HT-29 (cell line): ENCODE measurements around the gene CES3. TPM values are rescaled to one million over a fixed set of nuclear protein-coding genes. Genes with fewer than 3 reads are reported as not detected.

Source experiments
- DNase-seq: peaks from one replicate; pipeline ENCODE4 v3.0.0-alpha.2; 2015; ENCODE audit warnings: low spot score
- total RNA-seq: library from RNA; depleted of rRNA; stranded (reverse); fragments of >200 nt; shearing (Covaris generic); gene quantifications from 2 replicates; pipeline ENCODE4 v1.2.3, GENCODE V29; 2014; rRNA removed

The CES3 gene, protein sequence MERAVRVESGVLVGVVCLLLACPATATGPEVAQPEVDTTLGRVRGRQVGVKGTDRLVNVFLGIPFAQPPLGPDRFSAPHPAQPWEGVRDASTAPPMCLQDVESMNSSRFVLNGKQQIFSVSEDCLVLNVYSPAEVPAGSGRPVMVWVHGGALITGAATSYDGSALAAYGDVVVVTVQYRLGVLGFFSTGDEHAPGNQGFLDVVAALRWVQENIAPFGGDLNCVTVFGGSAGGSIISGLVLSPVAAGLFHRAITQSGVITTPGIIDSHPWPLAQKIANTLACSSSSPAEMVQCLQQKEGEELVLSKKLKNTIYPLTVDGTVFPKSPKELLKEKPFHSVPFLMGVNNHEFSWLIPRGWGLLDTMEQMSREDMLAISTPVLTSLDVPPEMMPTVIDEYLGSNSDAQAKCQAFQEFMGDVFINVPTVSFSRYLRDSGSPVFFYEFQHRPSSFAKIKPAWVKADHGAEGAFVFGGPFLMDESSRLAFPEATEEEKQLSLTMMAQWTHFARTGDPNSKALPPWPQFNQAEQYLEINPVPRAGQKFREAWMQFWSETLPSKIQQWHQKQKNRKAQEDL
- total RNA-seq: 1.3 and 3.4 TPM in 2 replicates

DNA sequence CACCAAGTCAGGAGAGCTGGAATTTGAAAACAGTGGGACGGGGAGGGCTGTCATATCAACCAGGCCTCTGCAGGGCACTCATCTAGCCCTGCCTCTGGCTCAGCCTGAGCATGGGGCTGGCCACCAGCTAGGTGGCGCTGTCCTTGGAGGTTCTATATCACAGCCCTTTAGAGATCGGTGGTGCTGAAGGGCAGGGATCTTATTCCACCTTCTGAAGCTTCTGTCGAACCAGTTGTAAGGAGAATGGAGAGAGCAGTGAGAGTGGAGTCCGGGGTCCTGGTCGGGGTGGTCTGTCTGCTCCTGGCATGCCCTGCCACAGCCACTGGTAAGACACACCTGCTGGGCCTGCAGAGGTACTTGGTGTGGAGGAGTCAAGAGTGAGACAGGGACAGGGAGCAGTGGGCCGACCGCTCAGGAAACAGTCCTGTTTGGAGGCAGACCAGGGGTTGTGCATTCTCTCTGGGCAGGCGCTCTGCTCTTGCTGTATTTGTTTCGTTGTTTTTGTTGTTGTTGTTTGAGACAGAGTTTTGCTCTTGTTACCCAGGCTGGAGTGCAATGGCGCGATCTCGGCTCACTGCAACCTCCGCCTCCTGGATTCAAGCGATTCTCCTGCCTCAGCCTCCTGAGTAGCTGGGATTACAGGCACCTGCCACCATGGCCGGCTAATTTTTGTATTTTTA, at the start of gene CES3:
Gene CES3, plus strand, starts transcription at position 202 of the 680 bp plus-strand sequence. Its CDS starts 42 bp downstream, at position 244.
- DNase-seq: peak; percentile 91

DNA sequence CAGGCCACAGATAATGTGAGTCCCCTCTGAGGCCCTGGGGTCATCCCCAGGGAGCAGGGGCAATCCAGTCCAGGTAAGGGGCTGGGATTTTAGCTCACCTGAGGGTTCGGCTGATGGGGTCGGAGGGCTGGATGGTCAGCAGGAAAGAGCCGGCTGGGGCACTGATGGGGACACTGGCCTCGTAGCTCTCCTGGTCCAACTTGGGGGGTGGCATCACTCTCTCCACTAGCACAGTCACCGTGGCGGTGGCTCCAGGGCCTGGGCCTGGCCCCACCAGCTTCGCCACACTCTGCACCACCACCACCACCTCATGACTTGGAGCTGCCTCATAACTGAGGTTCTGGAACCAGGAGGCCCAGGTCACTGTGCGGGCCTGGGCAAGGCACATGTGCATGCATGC, 49.3 kb upstream of the CES3 start:
- no peak for DNase-seq

DNA sequence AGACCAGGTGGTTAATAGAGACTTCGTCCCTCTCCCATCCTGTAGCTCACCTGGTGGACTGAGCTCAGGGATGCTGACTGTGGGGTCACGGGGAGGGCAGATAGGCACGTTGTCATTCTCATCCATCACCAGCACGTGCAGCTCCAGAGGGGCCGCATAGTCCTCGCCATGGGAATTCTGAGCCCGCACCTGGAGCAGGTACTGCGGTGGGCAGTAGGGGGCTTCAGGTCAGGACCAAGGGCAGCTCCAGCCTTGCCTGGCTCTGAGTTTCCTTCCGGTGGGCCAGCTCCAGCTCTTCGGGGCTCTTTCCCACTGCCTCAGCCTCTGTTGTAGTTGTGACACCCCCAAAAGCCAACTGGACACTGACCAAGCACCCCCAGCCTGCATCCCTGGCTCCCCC, 48.0 kb upstream of the CES3 start:
- no peak for DNase-seq

DNA sequence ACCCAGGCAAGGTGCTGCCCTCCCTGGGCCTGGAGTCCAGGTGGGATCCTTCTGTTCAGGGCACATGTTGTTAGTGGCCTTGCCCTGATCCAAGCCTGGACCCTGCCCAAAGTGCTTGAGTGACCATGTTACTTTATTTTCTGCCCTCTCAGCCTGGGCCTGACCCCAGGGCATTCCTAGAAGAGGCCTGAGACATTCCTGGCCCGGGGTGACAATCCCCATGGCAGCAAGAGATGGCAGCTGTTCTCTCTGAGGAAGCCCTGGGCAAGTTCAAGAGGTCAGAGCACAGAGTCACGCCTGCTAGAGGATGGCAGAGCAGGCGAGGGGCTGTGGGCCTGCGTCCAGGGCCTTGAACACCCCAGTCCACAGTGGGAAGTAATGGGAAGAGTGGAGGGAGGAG, 47.4 kb upstream of the CES3 start:
- no peak for DNase-seq

DNA sequence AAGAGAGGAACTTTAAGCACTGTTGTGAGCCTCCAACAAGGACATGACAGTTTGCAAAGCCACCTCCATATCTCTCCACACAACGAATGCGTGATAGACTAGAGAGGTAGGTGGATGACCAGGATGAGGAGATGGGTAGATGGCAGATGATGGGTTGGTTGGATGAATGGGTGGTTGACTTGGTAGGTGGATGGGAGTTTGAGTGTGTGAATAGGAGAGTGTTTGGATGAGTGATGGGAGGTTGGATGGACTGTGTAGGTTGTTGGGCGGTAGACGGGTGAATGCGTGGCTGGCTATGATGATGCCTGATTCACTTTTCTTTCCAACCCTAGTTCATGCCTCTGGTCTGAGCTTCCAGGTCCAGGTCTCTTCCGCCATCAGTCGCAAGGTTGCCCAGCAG, 46.5 kb upstream of the CES3 start:
- DNase-seq: no peak

DNA sequence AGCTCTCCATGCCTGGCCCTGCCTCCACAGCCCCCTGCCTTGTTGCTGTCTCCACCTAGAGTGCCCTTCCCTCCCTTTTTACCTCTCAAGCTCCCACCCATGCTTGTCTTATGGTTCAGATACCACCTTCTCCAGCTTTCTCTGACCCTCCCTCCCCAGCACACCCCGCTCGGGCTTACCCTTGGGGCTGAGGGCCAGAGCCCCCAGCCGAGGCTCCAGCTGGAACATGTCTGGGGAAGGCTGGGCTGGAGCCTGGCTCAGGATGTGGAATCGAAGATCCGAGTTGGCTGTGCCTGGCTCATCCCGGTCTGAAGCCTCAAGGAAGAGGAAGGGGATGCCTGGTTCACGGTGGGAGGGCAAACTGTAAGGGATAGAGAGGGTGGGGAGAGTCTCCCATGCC, 46.0 kb upstream of the CES3 start:
- DNase-seq: no peak

DNA sequence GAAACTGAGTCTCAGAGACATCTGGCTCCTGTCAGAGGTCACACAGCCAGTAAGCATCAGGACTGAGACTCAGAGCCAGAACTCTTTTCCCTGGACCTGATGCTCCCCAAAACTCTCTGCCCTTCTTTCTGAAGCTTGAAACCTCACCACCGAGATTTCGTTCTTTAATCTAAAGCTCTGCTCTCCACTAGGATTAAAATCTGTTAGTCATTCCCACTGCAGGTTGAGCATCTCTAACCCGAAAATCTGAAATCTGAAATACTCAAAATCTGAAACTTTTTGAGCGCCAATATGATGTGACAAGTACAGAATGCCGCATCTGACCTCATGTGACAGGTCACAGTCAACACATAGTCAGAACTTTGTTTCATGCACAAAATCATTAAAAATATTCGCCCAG, 44.5 kb upstream of the CES3 start:
- no peak for DNase-seq

DNA sequence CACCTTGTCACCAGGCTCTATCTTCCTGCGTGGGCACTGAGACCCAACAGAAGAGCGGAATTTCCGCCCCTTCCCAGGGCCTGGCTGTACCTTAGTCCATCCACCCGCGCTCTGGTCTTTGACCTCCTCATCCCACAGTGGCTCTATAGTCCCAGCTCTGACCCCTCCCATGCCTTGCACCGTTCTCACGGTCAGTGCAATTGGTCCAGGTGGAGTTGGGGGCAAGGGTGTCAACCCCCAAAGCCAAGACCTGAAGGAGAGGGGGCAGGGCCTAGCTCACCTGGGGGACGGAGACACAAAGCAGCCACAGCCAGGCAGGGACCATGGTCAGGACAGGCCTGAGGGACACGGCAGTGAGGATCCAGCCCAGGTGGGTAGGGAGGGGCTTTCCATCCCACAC, 43.3 kb upstream of the CES3 start:
- no peak for DNase-seq

DNA sequence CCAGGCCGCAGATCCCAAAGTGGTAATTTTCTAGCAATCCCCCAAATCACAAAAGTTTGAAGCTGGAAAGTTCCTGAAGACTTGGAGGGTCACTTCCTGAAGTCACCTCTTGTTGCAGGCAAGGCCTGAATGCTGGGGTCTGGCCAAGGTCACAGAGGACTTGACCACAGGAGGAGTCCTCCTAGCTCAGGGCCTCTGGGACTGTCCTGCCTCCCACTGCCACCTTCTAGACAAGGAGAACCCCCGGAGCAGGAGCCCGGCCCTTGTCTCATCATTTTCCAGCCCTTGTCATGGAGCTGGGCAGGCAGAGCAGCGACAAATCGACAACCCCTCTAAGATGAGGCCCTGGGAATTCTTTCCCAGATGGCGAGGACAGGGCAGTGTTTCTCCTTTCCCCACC, 42.7 kb upstream of the CES3 start:
- DNase-seq: no peak

DNA sequence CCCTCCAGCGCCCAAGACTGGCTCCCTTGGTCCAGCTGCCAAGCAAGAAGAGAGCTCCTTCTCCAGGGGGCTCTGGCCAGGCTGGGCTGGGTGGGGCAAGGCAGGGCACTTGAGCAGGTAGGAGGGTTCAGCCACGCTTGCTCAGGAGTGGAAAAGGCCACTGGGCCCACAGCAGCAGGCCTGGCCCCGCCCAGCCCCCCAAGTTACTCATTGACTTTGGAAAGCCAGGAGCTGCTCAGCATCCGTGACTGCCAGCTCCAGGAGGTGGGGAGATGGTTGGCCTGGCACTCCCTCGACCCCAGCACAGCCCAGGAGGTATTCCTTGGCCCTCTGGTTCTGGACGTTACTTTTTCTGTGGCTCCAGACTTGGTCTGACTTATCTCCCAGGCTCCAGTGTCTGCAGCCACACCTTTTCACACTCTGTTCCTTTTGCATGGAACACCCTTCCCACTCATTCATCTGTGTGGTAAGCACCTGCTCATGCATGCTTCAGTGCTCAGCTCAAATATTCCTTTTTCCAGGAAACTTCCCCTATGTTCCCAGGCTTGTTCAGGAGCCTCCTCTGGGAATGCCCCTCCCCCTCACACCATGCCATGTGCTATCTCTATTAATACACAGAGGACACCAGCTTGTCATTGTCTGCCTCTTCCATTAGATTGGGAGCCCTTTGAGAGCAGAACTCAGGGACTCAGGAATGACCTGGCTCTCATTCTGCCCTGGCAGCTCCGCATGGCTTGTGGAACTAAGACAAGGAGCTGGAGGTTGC, 42.1 kb upstream of the CES3 start, which contains the start of gene CDH16:
Gene CDH16, minus strand, starts transcription at position 83 of the 766 bp plus-strand sequence. CDS start 820 bp downstream, outside the sequence.
- no peak for DNase-seq

DNA sequence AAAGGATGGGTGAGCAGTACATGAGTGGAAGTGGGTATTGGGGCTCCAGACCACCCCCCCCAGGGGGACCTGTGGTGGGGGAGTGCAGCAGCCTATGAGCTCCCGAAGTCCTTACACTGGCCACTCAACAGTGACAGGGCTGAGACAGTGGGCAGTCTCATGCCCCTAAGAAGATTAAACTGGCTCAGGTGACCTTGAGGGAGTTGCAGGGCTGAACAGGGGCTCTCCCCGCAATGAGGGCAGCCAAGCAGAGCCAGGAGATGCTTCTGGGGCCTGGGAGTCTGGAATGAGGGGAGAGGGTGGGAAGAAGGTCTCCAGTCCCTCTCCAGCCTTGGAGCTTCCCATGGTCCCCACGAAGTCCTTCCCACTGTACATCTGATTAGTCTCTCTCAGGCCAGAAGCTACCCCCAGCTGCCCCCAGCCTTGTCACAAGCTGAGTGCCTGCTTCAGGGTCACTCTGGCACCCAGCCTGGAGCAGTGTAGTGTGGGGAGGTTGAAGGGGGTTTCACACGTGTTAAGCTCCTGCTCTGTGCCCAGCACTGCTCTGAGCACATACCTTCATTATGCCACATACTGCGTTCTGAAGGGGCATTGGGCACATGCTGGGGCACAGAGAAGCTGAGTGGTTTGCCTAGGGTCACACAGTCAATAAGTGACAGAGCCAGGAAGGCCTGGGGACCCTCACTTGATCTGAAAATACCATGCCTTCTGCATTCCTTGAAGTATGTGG, 41.3 kb upstream of the CES3 start:
- no peak for DNase-seq

DNA sequence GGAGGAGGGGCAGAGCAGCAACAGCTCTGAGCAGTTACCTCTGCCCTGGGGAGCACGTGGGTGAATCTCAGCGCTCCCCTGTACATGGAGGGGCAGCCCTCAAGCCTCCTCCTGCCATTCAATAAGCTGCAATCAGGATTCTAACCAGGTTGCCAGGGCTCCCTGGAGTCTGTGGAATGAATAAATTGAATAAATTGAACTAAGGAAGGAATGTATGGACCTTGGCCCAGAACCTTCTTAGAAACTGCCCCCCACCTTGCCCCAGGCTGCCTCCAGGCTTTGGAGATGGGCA, 40.8 kb upstream of the CES3 start:
- DNase-seq: no peak

DNA sequence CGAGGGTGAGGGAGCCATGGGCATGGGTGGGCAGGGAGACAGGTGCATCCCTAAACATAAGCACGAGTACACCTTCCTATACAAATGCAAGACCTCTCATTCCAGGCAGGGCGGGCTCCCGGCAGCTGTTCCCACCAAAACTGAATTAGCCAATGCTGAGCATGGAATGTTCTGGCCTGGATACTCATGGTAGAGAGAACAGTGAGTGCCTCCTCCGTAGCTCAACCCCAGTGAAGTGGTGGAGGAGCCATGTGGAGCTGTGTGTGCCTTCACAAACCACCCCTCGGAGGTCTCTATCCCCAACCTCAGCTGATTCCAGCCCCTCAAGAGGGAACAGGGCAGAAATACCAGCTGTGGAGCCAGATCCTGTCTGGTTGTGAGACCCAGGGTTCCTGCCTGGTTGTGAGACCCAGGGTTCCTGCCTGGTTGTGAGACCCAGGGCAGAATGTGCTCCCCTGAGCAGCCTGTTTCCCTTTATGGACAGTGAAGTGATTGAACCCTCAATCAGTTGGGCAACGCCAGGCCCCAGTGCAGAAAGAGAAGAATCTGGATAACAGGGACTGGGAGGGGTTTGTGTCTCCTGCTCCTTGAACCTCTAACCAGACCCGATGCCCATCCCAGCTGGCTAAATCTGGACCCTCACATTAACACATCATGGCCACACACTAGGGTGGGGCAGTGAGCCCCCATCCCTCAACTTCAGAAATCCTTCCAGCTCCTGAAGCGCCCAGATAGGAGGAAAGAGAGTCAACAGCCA, 40.0 kb upstream of the CES3 start:
- no peak for DNase-seq

DNA sequence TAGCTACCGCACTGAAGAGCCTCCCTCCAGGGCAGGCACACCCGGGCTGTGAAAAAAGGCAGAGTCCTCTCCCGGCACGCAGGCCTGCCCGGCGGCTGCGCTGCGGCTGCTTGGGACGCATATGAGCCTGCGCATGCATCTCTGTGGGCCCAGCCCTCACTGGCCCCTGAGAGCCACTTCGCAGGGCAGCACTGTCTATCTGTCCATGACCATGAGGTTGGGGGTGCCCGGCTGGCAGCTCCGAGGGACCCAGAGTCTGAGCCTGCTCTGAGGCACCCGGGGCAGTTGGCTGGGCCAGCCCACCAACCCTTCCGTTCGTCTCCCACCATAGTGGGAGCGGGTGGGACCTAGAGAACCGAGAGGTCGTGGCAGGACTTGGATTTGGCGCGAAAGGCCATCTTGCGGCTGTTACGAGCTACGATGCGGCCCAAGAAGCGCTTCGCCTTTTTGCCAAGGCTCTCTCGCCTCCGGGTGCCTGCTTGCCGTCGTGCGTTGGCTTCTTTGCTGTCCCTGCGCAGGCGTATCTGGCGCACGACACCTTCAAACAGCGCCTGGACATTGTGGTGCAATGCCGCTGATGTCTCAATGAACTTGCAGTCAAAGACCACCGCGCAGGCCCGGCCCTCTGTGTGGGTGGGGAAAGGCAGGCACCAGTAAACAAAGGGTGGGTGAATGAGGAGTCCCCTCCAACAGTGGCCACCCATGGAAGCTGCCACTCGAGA, 39.2 kb upstream of the CES3 start:
- DNase-seq: no peak

DNA sequence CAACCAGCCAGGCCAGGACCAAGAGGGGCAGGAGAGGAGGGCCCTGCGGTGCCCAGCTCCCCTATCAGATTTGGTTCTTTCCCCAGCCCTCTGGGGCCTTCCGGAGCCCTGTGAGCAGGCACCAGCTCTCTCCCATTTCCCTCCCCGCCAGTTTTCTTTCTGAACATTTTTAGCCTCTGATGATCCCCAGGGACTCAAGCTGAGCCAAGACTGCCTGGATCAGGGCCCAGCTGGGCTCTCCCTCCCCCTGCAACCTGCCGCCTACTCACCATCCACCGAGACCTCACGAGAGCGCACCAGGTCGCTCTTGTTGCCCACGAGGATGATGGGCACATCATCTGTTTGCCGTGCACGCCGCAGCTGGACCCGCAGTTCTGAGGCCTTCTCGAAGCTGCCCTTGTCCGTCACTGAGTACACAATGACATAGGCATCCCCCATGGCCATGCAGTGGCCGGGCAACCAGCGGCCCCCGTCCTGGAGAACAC, 37.8 kb upstream of the CES3 start:
- DNase-seq: no peak

DNA sequence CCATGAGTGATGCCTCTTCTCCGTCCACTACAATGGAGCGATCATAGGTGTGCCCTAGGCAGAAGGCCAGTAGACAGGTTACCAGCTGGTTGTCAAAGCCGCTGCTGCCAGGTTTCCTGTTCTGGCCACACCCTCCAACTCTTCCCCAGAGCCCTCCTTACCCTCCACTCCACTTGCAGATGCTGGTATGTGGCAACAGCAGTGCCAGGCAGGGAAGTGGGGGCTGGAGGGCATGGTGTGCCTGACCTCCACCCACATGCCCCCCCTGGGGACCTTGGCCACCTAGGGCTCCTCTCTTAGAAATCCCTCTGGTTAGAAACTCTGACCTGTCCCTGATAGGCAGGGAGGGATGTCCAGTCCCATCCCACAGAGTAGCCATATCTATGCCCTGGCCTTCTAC, 37.2 kb upstream of the CES3 start:
- no peak for DNase-seq

DNA sequence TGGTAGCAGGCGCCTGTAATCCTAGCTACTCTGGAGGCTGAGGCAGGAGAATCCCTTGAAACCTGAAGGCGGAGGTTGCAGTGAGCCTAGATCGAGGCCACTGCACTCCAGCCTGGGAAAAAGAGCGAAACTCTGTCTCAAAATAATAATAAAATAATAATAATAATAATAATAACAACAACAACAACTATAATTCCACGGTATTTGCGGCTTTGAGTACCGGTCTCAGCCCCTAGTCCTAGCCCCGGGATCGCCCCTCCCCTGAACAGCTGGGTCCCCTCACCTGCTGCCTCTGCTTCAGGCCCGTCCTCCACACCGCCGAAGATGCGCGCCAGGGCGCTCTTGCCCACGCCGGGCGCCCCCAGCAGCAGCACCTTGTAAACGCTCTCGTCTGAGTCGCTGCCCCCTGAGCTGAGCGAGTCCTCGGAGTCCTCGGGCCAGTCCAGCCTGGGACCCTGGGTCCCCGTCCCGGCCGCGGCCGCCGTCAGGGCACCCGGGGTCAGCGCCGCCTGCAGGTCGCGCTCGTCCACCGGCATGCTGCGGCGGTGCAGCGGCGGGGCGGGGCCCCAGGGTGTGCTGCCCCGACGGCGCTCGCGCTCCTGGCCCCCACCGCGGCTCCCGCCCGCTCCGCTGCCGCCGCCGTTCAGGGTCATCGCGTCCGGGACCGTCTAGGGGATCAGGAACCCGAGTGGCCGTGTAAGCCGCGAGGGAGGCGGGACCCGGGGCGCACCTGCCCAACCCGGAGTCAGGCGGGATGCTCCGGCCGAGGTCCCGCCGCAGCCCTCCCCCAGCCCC, 36.3 kb upstream of the CES3 start:
- DNase-seq: no peak

DNA sequence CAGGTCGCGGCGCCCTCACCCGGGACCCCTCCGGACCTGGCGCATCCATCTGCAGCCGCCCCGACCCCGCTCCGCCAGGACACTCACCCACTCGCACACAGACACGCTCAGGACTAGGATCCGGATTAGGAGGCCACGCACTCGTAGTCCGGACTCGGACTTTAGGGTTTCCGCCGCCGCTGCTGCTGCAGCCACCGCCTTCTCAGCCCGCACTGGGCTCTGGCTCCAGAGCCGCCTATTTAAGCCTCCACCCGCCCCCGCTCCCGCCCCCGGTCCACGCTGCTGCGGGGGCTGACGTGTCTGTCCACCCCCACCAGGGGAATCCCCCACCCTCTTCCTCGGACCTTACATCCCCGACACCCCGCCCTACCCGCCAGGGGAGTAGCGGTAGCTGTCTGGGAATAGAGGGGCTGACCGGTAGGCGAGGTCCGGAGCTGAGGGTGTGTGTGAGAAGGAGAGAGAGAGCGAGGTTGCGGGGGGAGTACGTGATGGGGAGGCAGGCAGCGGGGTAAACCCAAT, 35.7 kb upstream of the CES3 start, which contains the start of gene RRAD:
Gene RRAD, minus strand, starts transcription at position 214 of the 519 bp plus-strand sequence. CDS start 356 bp downstream, outside the sequence.
- DNase-seq: no peak
